GM18511 (cell line): Measurements from ENCODE around the gene NHSL1.
"Not testable (repeated sequence)": the region's sequence is repeated elsewhere in the genome, so short reads cannot be mapped to it uniquely, and the experiment has no call there.

Experiments used
- ATAC-seq: cut with Tn5 transposase; IDR thresholded peaks from one replicate; pipeline ENCODE4 v1.9.1; 2021; ENCODE audit warnings: mild to moderate bottlenecking, moderate library complexity; ENCODE audit not compliant: unreplicated experiment

NHSL1 gene

GRCh38 chr6:138430361-138431145 is 68.7 kb downstream of the NHSL1 start:
- ATAC-seq = no peak

DNA sequence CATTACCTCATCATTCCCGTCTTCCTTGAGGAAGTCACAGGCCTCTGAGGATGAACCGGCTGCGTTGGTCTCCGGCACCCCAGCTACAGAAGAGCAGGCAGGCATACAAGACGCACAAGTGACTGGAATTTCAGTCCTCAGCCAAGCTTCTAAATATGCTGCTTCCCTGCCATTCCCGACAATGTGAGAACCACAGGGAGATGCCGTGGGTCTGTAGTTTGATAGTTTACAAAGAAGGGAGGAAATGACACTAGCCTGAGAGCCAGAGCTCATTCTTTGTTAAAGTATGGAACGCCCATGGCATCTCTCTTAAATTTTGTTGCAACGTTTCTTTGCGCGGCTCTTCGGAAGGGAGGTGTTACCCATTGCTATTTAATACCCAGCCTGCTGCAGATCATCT is 69.5 kb downstream of the NHSL1 start:
- no peak for ATAC-seq

DNA sequence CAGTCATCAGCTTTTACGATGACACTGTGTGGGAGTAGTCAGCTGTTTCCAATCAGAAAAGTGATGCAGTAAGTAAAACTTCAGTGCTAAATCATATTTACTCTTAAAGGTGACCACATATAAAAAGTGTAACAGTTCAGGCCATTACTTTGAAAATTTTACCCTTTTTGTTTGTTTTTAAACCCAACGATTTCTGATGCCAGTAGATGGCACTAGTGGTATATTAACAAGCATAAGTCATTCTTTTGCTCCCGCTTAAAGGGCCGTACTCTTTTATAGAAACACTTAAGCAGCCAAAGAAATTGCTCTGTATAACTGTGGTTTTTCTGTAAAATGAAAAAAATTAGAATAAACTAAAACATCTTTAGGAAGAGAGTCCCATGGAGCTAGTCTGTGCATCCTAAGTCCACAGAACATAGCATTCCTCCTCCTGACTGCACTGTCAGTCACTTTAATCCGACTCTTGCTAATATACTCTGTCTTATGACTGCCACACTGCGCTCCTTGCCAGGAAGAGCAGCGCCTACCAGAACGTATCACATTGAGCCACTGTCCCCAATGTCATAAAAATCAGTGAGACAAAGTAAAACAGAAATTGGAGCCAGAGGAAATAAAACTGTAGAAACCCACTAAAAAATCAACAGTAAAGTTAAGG is 70.2 kb downstream of the NHSL1 start:
- ATAC-seq = no peak

DNA sequence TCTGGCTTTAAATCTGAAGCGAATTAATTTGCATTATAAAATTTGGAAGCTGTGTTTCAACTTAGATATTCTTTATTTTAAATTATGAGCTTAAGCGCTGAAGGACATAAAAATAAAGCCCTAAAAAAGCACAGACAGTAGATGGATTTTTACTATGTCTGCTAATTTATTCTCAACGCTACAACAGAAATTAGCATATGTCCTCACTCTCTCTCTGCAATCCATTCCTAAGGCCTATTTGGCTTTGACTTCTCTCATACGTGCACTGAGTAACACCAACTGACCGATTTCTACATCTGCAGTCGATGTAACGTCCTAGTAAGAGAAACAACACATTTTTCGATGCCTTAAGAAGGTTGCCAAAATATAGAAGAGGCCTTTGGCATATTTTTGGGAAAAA is 71.6 kb downstream of the NHSL1 start:
- no peak for ATAC-seq

DNA sequence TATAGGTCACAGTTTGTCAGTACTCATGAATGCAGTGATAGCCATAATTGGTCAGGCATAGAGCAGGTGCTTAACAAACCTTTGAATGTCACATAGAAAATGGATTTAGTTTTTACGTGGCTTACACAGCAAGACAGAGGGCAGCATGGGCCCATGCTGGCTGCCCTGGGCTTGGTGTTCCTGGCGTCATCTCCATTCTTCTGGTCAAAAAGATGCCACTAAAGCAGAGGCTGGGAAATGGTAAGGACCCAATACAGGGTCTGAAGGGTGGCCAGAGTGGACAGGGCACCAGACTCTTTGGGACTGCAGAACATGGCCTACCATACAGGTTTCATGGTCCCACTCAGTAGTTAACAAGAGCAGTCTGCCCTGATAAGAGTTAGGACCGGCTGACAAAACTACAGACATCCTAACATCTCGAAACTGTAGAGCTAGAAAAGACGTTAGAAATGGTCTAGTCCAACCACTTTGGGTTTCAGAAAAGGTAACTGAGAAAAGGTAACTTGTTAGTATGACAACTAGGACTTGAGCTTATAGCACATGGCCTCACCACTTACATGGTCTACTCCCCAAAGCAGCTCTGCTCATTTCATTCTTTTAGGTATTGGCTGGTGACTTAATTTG is 72.7 kb downstream of the NHSL1 start:
- ATAC-seq = no peak

GRCh38 chr6:138425256-138425655 is 74.0 kb downstream of the NHSL1 start:
- not testable (repeated sequence) for ATAC-seq

- no peak for ATAC-seq
Measured at GRCh38 chr6:138424004-138424904, 75.0 kb downstream of the NHSL1 start.

GRCh38 chr6:138422861-138423260 is 76.4 kb downstream of the NHSL1 start:
- no peak for ATAC-seq

DNA sequence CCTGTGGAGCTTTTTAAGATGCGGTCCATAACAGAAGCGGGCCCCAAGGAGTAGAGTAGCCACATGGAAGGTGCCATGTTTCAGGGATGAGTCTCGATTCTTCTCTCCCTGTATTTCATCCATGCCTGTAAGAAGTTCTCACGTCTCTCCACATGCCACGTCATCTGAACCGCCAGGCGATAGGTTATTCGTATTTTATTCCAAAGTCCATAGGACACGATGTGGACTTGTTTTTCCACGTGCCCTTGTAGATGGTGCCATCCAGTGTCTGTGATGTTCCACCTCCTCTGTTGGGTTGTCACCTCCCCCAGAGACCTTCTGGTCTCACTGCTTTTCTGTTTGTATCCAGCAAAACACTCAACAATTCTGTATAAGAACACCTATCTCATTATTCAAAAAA is 77.7 kb downstream of the NHSL1 start:
- no peak for ATAC-seq

- ATAC-seq = no peak
Measured at GRCh38 chr6:138421089-138421488, 78.2 kb downstream of the NHSL1 start.

DNA sequence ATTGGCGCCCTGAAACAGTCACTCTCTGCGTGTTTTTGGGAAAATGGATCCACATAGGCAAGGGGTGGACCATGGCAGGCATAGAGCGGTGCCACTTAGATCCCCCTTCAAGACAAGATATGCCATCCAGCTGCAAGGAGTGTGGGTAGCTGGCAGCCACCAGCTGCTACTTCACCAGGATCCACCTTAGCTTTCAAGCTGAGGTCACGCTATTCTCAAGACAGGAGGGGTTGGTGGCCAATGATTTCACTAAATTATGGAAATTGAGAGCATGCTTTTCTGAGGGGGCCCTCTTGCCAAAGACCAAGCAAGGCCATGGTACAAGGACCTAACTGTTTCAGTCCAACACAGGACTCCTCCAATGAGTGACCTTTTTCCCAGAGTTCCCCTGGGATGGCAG is 78.9 kb downstream of the NHSL1 start:
- no peak for ATAC-seq

GRCh38 chr6:138419766-138420165 is 79.5 kb downstream of the NHSL1 start:
- ATAC-seq = no peak

DNA sequence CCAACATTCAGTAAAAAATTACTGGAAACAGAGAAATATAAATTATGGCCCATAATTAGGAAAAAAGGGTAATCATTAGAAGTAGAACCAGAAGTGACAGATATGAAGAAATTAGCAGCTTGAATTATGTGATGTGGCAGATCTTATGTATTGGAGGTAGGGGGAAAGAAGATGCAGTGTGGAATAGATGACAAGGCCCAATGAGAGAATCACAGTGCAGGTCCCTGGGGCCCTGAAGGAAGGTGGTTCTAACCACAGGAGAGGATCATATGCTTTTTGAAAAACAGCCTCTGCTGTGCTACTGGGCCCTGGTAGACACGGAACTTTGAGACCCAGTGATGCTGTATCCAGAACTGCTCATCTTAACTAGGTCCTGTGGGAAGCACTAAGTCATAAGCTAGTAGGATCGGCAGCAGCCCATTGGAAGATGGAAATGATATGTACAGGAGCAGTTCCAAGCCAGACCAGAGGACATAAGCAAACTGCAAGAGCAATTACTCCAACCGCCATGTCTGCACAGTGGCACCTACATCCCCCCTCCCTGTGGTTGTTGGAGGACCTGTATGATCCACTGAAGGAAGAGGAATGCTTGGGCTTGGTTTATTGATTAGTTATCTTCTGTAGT is 81.1 kb downstream of the NHSL1 start:
- no peak for ATAC-seq

DNA sequence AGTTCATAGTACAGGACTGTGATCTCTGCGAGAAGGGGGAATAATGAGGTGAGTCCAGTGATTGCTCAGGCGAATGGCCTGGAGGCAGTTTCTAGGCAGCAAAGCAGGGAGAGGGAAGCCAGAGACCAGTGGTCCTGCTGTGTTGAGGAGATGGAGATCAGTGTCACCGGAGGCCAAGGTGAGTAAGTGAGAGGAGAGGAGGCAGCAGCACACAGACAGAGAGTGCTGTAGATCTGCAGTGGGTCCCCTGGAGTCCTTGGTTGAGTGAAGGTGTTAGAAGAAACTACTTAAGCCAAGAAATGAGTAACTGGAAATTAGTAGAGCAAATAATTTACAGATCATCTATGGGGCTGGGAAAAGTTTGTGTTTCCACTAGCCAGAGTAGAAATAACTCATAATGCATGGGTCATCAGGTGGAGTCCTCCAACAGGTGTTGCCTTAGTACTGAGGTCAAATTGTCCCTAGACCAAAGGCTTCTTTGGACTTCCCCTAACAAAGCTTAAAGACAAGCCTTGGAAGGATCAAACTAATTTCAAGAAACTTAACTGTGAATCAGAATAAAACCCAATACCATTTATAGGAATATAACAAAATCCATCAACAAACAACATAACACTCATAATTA is 81.7 kb downstream of the NHSL1 start:
- ATAC-seq = no peak

- ATAC-seq = no peak
Measured at GRCh38 chr6:138416206-138416605, 83.1 kb downstream of the NHSL1 start.

DNA sequence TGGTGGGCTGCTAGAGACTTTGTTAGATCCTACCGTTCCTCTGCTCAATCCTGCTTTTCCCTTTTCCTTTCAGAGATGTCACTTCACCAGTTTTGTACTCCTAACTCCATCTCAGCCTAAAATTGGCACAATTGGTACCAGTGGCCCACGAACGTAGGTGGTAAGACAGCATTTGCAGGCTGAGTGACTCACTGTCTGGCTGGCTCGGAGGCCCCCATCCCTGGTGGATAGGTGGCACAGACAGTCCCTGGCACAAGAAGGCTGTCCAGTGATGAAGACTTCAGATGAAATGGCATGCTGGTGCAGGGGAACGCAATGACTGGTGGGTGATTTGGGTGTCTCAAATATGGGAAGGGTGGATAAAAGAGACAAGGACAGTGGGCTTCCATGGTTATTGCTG is 84.2 kb downstream of the NHSL1 start:
- ATAC-seq = no peak

- peak; percentile 84 for ATAC-seq
Measured at GRCh38 chr6:138410972-138411880, 88.1 kb downstream of the NHSL1 start.

DNA sequence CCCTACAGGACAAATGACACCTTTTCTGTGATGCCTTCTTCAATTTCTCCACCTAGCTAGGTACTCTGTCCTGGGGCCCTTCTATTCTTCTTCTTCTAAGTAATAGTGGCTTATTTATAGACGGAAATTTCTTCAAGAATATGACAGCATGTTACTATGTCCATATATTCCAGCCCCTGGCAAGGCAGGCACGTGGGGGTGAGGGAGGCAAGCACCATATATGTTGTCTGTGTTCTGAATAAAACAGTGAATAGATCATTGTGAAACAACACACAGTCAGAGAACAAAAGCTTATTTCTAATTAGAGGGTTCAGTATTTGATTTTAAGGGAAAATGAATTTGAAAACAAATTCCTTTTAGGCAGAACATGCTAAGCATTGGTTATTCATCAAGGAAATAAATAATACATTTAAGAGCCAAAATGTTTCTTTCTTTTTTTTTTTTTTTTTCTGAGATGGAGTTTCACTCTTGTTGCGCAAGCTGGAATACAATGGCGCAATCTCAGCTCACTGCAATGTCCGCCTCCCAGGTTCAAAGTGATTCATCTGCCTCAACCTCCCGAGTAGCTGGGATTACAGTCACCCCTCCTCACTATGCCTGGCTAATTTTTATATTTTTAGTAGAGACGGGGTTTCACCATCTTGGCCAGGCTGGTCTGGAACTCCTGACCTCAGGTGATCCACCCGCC is 89.1 kb downstream of the NHSL1 start:
- ATAC-seq = no peak

DNA sequence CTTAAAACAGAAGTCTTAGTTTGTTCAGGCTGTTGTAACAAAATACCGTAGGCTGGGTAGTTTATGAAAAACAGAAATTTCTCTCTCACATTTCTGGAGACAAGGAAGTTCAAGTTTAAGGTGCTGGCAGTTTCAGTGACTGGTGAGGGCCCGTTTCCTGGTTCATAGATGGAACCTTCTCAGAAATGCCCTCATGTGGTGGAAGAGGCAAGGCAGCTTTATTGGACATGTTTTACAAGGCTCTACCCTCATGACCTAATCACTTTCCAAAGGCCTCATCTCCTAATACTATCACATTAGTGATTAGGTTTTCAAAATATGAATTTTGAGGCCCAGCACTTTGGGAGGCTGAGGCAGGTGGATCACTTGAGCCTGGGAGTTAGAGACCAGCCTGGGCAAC is 92.9 kb downstream of the NHSL1 start:
- no peak for ATAC-seq
